DND-41 (cell line): Measurements from ENCODE around the gene PSG4.
"Not testable (repeated sequence)": the region's sequence is repeated elsewhere in the genome, so short reads cannot be mapped to it uniquely, and the experiment has no call there.

Source experiments
- CTCF ChIP-seq: IDR thresholded peaks from 2 replicates; pipeline ENCODE4 v1.5.1; 2012; ENCODE audit warnings: borderline replicate concordance, low read length, moderate library complexity, mild to moderate bottlenecking; ENCODE audit not compliant: poor library complexity, severe bottlenecking; ENCODE audit errors: extremely low read depth
- EZH2 ChIP-seq: IDR thresholded peaks from 3 replicates; pipeline ENCODE4 v1.6.1; 2012; ENCODE audit warnings: borderline replicate concordance, low read depth, mild to moderate bottlenecking, moderate library complexity, low read length, inconsistent platforms; ENCODE audit not compliant: severe bottlenecking

- TF ChIP-seq CTCF, EZH2: not testable (repeated sequence)
Measured at GRCh38 chr19:43215881-43216280, 10.4 kb upstream of the PSG4 start.
